ENCODE results near the gene ZNF780B. TPM values are rescaled to one million over a fixed set of nuclear protein-coding genes. Genes with fewer than 3 reads are reported as not detected.

The ZNF780B gene
- total RNA-seq, 1 experiment from 2014 or later: 10.2 TPM

DNA sequence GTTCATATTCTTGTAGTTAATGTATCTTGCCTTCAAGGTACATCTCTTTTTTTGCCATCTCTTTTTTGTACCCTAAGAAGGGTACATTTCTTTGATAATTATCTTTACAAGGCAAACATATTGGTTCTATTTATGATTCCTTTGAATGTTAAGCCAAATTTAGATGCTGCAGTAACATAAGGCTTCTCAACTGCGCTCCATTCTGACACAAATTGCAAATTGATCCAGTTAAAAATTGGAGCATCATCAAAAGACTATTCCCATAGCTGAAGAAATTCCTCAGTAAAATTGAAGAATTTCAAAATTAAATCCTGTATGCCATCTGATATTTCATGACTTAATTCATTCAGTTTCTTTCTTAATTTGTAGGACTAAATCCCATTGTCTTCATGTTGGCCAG, 37.4 kb upstream of the ZNF780B start:
- TF ChIP-seq, protein P1, sequence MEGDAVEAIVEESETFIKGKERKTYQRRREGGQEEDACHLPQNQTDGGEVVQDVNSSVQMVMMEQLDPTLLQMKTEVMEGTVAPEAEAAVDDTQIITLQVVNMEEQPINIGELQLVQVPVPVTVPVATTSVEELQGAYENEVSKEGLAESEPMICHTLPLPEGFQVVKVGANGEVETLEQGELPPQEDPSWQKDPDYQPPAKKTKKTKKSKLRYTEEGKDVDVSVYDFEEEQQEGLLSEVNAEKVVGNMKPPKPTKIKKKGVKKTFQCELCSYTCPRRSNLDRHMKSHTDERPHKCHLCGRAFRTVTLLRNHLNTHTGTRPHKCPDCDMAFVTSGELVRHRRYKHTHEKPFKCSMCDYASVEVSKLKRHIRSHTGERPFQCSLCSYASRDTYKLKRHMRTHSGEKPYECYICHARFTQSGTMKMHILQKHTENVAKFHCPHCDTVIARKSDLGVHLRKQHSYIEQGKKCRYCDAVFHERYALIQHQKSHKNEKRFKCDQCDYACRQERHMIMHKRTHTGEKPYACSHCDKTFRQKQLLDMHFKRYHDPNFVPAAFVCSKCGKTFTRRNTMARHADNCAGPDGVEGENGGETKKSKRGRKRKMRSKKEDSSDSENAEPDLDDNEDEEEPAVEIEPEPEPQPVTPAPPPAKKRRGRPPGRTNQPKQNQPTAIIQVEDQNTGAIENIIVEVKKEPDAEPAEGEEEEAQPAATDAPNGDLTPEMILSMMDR (IDR thresholded peaks at IDR 0.05; ENCODE audit: unreplicated experiment): no peak
- POLR2A ChIA-PET: interaction anchor here (0.7 to 1.0 kb wide), 2 partner anchors 91 to 97 kb away, joined by 3 read pairs; partner anchors contain the start of gene ZNF546
- CTCF ChIA-PET: no interaction called here

DNA sequence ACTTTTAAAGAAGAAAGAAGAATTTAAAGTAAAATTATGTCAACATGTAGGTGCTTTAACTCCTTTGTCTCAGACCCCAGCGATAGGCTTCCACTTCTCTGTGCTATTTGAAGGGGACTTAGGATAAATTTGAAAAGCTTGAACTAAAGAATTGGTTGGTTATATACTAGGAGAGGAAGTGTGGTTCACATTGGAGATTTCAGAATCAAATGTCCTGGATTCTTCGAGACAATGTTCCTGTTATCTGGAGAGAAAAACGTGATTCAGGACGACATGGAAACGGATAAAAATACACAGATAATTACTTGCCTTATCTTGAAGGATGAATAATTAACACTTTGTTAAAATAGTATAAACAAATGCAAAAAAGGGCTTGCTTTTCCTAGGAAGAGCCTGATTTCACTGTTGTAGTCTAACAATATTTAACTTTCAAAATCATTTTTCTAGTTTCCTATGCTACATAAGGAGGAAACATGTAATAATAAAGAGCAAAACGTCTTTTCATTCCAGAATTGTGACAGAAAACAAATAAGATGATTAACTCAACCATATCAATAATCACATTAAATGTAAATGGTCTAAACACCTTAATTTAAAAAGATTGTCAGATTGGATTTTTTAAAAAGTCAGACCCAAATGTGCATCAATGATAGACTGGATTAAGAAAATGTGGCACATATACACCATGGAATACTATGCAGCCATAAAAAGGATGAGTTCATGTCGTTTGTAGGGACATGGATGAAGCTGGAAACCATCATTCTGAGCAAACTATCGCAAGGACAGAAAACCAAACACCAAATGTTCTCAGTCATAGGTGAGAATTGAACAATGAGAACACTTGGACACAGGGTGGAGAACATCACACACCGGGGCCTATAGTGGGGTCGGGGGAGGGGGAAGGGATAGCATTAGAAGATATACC, 35.4 kb upstream of the ZNF780B start:
- H3K9me3 Mint-ChIP-seq (ENCODE audit: unreplicated experiment): peaks cover 14% of the 10 kb centered on the region
- peaks cover 12% of the 10 kb centered on the region for H3K4me1 Mint-ChIP-seq (ENCODE audit: insufficient read depth, unreplicated experiment)
- peak overlapping the region; percentile 98 for H3K4me3 Mint-ChIP-seq (ENCODE audit: unreplicated experiment)
- TF ChIP-seq, protein P1 (IDR thresholded peaks at IDR 0.05; ENCODE audit: unreplicated experiment): no peak
- H3K27ac Mint-ChIP-seq (ENCODE audit: low read depth, unreplicated experiment): peak overlapping the region; percentile 97
- CTCF ChIA-PET: interaction anchor here (0.6 kb wide), 1 partner anchor 118 kb away, joined by 5 read pairs; no protein-coding TSS in a partner anchor
- H3K36me3 Mint-ChIP-seq (ENCODE audit: insufficient read depth, unreplicated experiment): no peaks in the 10 kb centered on the region
- DNase-seq (ENCODE audit: unreplicated experiment): no peak
- no peaks in the 10 kb centered on the region for H3K27me3 Mint-ChIP-seq (ENCODE audit: insufficient read depth, unreplicated experiment)
- intact Hi-C loops (cut with micrococcal nuclease): loop anchor here (2.0 kb wide), 1 partner anchor 95 kb away; the partner anchor contains the start of gene ZNF546
- POLR2A ChIA-PET: interaction anchor here (0.7 to 2.3 kb wide), 8 partner anchors 11 to 192 kb away, joined by 3 to 16 read pairs (median 4); partner anchors contain the start of genes PSMC4, ZNF546 and ZNF780B
- no TSS peak for BruUV-seq (replicated peaks)

More for the DNA sequence above, 37.4 kb upstream of the ZNF780B start:
- BruUV-seq (replicated peaks): no TSS peak
- Mint-ChIP-seq H3K27me3 (ENCODE audit: insufficient read depth, unreplicated experiment) (peaks cover 19% of the 10 kb centered on the region), H3K36me3 (ENCODE audit: insufficient read depth, unreplicated experiment) (no peaks in the 10 kb centered on the region), H3K9me3 (ENCODE audit: unreplicated experiment) (peaks cover 12% of the 10 kb centered on the region), H3K4me3 (ENCODE audit: unreplicated experiment) (no peak overlapping the region), H3K4me1 (ENCODE audit: insufficient read depth, unreplicated experiment) (peaks cover 12% of the 10 kb centered on the region), H3K27ac (ENCODE audit: low read depth, unreplicated experiment) (no peak overlapping the region)
- intact Hi-C loops (cut with micrococcal nuclease): no loop called here
- no peak for DNase-seq (ENCODE audit: unreplicated experiment)

DNA sequence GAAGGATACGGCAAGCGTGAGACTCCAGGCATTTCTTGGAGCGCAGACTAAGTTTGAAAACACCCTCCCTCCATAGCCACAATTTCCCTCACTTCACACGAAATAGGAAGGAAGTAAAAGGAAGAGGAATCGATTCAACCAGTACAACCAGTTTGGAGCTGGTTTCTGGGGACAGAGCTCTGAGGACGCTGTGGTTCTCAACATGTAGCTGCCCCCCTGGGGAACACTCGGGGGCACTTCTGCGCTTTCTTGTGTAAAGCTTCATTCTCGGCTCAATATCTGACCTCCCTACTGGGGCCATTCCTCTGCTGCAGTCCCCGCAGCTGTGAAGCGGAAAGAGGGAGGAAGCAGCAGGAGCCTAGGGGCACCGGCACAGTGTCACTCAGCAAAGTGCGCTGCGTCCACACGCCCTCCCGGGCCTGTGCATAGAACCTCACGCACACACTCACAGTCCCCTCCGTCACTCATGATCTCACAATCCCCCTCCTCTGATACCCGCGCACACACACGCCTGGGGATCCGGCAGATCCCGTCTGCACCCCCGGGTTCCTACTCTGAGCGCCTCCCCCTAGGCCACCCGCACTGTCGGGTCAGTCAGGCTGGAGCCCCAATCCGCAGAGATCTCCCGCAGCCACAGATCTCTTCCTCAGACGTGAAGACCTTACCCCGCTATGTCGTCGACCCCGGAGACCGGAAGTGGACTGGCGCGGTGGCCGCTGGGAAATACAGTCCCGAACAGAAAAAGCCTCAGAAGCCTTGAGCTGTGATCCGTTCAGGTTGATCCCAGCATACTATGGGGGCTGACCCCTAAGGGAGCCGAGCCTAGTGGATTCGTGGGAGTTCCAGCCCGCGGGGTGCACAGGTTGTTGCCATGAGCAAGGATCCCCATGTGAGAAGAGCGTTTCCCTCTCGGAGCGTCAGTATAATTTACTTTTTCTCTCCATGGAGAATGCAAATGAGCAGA, 34.5 kb upstream of the ZNF780B start, which contains the start of gene ZNF780A:
Gene ZNF780A, minus strand, starts transcription at position 703 of the 964 bp plus-strand sequence. CDS start 6,190 bp downstream, outside the sequence.
- peak; percentile 65 for DNase-seq (ENCODE audit: unreplicated experiment)
- ChIA-PET CTCF (interaction anchor here (0.6 kb wide), 2 partner anchors 119 to 480 kb away, joined by 3 to 5 read pairs; no protein-coding TSS in a partner anchor), POLR2A (interaction anchor here (0.6 to 2.3 kb wide), 18 partner anchors 10 to 741 kb away, joined by 3 to 16 read pairs (median 4); partner anchors contain the start of genes PSMC4, ZNF546 and ZNF780B)
- Mint-ChIP-seq H3K4me3 (ENCODE audit: unreplicated experiment) (peak within 1 kb of the TSS; percentile 98), H3K36me3 (ENCODE audit: insufficient read depth, unreplicated experiment) (no peaks in the 10 kb centered on the region), H3K9me3 (ENCODE audit: unreplicated experiment) (peaks cover 14% of the 10 kb centered on the region), H3K27ac (ENCODE audit: low read depth, unreplicated experiment) (peak within 1 kb of the TSS; percentile 97), H3K4me1 (ENCODE audit: insufficient read depth, unreplicated experiment) (peaks cover 12% of the 10 kb centered on the region), H3K27me3 (ENCODE audit: insufficient read depth, unreplicated experiment) (no peaks in the 10 kb centered on the region)
- TF ChIP-seq, protein P1 (IDR thresholded peaks at IDR 0.05; ENCODE audit: unreplicated experiment): no peak
- intact Hi-C loops (cut with micrococcal nuclease): loop anchor here (1.0 to 2.0 kb wide), 2 partner anchors 94 to 119 kb away; partner anchors contain the start of genes PSMC4 and ZNF546
- BruUV-seq (replicated peaks): TSS peak; percentile 51
